LNCAP (cell line): ENCODE data around the gene GAA.

Experiments used
- CTCF ChIP-seq: fragments of 450-650 bp; IDR thresholded peaks from 2 replicates; pipeline ENCODE4 v1.5.1; 2017; ENCODE audit warnings: mild to moderate bottlenecking

GAA gene

GRCh38 chr17:80163336-80163735 is 62.0 kb downstream of the GAA start:
- no peak for TF ChIP-seq CTCF

GRCh38 chr17:80164185-80164584 is 62.8 kb downstream of the GAA start:
- no peak for TF ChIP-seq CTCF

GRCh38 chr17:80166446-80166845 is 65.1 kb downstream of the GAA start:
- no peak for TF ChIP-seq CTCF

GRCh38 chr17:80168371-80168770 is 67.0 kb downstream of the GAA start:
- TF ChIP-seq CTCF, result no peak

GRCh38 chr17:80169107-80169506 is 67.7 kb downstream of the GAA start:
- no peak for TF ChIP-seq CTCF
